B cell (primary cell): ENCODE measurements around the gene LDHAL6A. TPM values are rescaled to one million over a fixed set of nuclear protein-coding genes. Genes with fewer than 3 reads are reported as not detected.
A peak's percentile ranks its signal among the peaks of the same experiment; 100 is the strongest.

Experiments
- ATAC-seq: fragments of 200-7000 bp; cut with Tn5 transposase; one replicate; pipeline ENCODE4 v1.10.0; 2021; ENCODE audit warnings: low read depth, mild to moderate bottlenecking, moderate number of reproducible peaks, moderate library complexity
- CTCF ChIA-PET: fragments of 350-600 bp; sonication (Branson Sonifier 250); formaldehyde crosslinking; loops from one replicate; lab custom pipeline; 2021; ENCODE audit warnings: antibody characterized with exemption, inconsistent platforms; lab: Charles Lee
- POLR2A ChIA-PET: fragments of 350-600 bp; sonication (Branson Sonifier 250); formaldehyde crosslinking; loops from one replicate; lab custom pipeline; 2021; ENCODE audit warnings: antibody characterized with exemption; lab: Charles Lee
- DNase-seq: peaks from one replicate; pipeline ENCODE4 v3.0.0; 2013
- H2AFZ ChIP-seq: 2 replicates; pipeline ENCODE4 v1.6.1; 2012; ENCODE audit warnings: mild to moderate bottlenecking, low read depth, low read length; ENCODE audit not compliant: insufficient read depth, poor library complexity, severe bottlenecking
- H3K27ac ChIP-seq, 2 donors: 1 replicate in 1 of 2; 2 replicates in 1 of 2; pipeline ENCODE4 v1.5.1; 2012 to 2013; ENCODE audit warnings: low read length in 2 of 2, mild to moderate bottlenecking in 2 of 2, moderate library complexity in 1 of 2
- H3K27me3 ChIP-seq, 4 experiments: fragments of 200-600 bp in 1 of 4; sonication (generic) in 1 of 4; replicated peaks in 1 of 4; 1 replicate in 2 of 4; 2 replicates in 2 of 4; pipeline versions ENCODE4 v1.6.1 to v1.7.0; 2013 to 2016; ENCODE audit warnings: low read length in 3 of 4, mild to moderate bottlenecking in 2 of 4, mixed read lengths in 1 of 4, moderate library complexity in 1 of 4; ENCODE audit not compliant: insufficient read depth in 4 of 4, control insufficient read depth in 3 of 4; ENCODE audit errors: control extremely low read depth in 1 of 4
- H3K36me3 ChIP-seq, 2 experiments: replicated peaks in 1 of 2; 1 replicate in 1 of 2; 2 replicates in 1 of 2; pipeline versions ENCODE4 v1.6.1 to v1.7.1; 2013; ENCODE audit warnings: low read length in 1 of 2; ENCODE audit not compliant: insufficient read depth in 2 of 2, control insufficient read depth in 1 of 2; ENCODE audit errors: control extremely low read depth in 1 of 2, extremely low read depth in 1 of 2
- H3K4me1 ChIP-seq, 2 donors: fragments of 200-600 bp in 1 of 2; sonication (generic) in 1 of 2; 1 replicate in 1 of 2; 2 replicates in 1 of 2; pipeline versions ENCODE4 v1.5.1 to v1.6.1; 2013 to 2017; ENCODE audit warnings: low read length in 2 of 2; ENCODE audit not compliant: control insufficient read depth in 2 of 2, insufficient read depth in 2 of 2
- H3K4me2 ChIP-seq: replicated peaks from 2 replicates; pipeline ENCODE3; 2012; ENCODE audit warnings: mild to moderate bottlenecking, low read depth, low read length; ENCODE audit not compliant: poor library complexity, severe bottlenecking
- H3K4me3 ChIP-seq, 5 experiments: fragments of 200-600 bp in 1 of 5; sonication (generic) in 1 of 5; 1 replicate in 3 of 5; 2 replicates in 2 of 5; pipeline versions ENCODE4 v1.5.1 to v1.7.0; 2011 to 2016; ENCODE audit warnings: low read length in 4 of 5, mild to moderate bottlenecking in 4 of 5, low read depth in 2 of 5, control low read depth in 1 of 5, moderate library complexity in 1 of 5; ENCODE audit not compliant: insufficient read depth in 1 of 5; ENCODE audit errors: control extremely low read depth in 1 of 5, extremely low read depth in 1 of 5
- H3K79me2 ChIP-seq: fragments of 200-600 bp; sonication (generic); one replicate; pipeline ENCODE4 v1.6.0; 2016; ENCODE audit warnings: low read length; ENCODE audit not compliant: control insufficient read depth, insufficient read depth
- H3K9ac ChIP-seq: fragments of 200-600 bp; sonication (generic); 2 replicates; pipeline ENCODE4 v1.6.1; 2017; ENCODE audit warnings: mild to moderate bottlenecking, low read length, moderate library complexity
- H3K9me3 ChIP-seq, 3 donors: one replicate each; pipeline versions ENCODE4 v1.6.1 to v1.7.1; 2013; ENCODE audit warnings: low read length in 2 of 3; ENCODE audit not compliant: control insufficient read depth in 2 of 3, insufficient read depth in 1 of 3; ENCODE audit errors: control extremely low read depth in 1 of 3
- H4K20me1 ChIP-seq: 2 replicates; pipeline ENCODE4 v1.6.0; 2012; ENCODE audit warnings: mild to moderate bottlenecking, low read length; ENCODE audit not compliant: insufficient read depth, control insufficient read depth, poor library complexity, severe bottlenecking
- H3K27ac Mint-ChIP-seq: one replicate; pipeline ENCODE4 v1.8.0; 2021; ENCODE audit warnings: mixed read lengths
- H3K27me3 Mint-ChIP-seq: one replicate; pipeline ENCODE4 v1.8.0; 2021; ENCODE audit warnings: mixed read lengths
- H3K4me1 Mint-ChIP-seq: one replicate; pipeline ENCODE4 v1.8.0; 2021; ENCODE audit warnings: mixed read lengths
- H3K4me3 Mint-ChIP-seq: one replicate; pipeline ENCODE4 v1.8.0; 2021; ENCODE audit warnings: mixed read lengths
- H3K9me3 Mint-ChIP-seq: one replicate; pipeline ENCODE4 v1.8.0; 2022; ENCODE audit warnings: mixed read lengths; ENCODE audit not compliant: insufficient read depth
- CTCF ChIP-seq: fragments of 200-600 bp; IDR thresholded peaks from one replicate; pipeline ENCODE4 v1.8.0; 2022; ENCODE audit warnings: antibody characterized with exemption, mild to moderate bottlenecking
- EZH2 ChIP-seq: IDR thresholded peaks from 2 replicates; pipeline ENCODE4 v1.6.1; 2012; ENCODE audit warnings: borderline replicate concordance, low read depth, mild to moderate bottlenecking, moderate library complexity, low read length; ENCODE audit not compliant: insufficient read depth, poor library complexity, severe bottlenecking
- WGBS: methylation state at CpG from one replicate; pipeline ENCODE4 v1.1.5; 2013; ENCODE audit warnings: missing lambda C conversion rate; ENCODE audit not compliant: insufficient coverage; 5-methylcytosine and 5-hydroxymethylcytosine counted together
- intact Hi-C: fragments of 100-400 bp; cut with micrococcal nuclease; formaldehyde crosslinking; loops from one replicate; pipeline ENCODE4 v1.10.0; 2022
- polyA plus RNA-seq: library from polyadenylated mRNA; depleted of rRNA; stranded (reverse); fragments of >200 nt; gene quantifications from 2 replicates; pipeline ENCODE4 v1.2.3, GENCODE V29; 2012
- total RNA-seq, 2 donors: library from RNA; stranded (reverse); fragments of 120-200 nt in 1 of 2; gene quantifications; 1 replicate in 1 of 2; 2 replicates in 1 of 2; pipeline versions ENCODE4 v1.2.3 to v1.2.4, GENCODE V29; 2013 to 2022

The LDHAL6A gene
- total and polyA plus RNA-seq, 2 donors (not counting 1 experiment from before 2014, with no cell fraction given): 0.12 to 0.27 TPM

DNA sequence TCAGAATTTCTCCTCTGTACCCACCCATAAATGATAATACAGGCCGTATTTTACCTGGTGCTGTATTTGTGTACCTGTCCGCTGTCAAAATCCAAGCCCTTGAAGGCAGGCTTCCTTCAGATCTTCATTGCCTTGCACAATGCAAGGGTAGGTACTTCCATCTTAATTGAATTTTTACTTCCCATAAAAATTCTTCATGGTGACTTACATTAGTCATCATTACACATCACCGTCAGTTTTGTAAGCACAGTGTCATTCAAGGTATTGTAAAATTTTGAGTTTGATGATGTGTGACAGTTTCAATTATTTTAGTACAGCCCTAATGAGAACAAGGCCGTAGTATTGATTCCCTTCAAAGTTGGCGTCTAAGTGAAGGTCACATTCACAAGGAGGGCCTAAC, 71.9 kb downstream of the LDHAL6A start:
- ATAC-seq (no peak), DNase-seq (no peak)
- Histone ChIP-seq H3K4me3 (peak overlapping the region; percentile 82 to 94 (median 84)), H2AFZ (peak overlapping the region; percentile 83), H3K9me3 (no peaks in the 10 kb centered on the region), H3K4me1 (peaks cover 14% of the 10 kb centered on the region in 2 donors), H3K79me2 (peaks cover 44% of the 10 kb centered on the region), H3K27ac (peak overlapping the region; percentile 97 to 99), H3K27me3 (no peaks in the 10 kb centered on the region), H3K4me2 (peak overlapping the region; percentile 76), H3K36me3 (peaks cover 0 to 12% of the 10 kb centered on the region in 2 experiments), H4K20me1 (peaks cover 7% of the 10 kb centered on the region), H3K9ac (peak overlapping the region; percentile 88)
- Mint-ChIP-seq H3K27me3 (no peaks in the 10 kb centered on the region), H3K27ac (peak overlapping the region; percentile 99), H3K9me3 (no peaks in the 10 kb centered on the region), H3K4me1 (peaks cover 37% of the 10 kb centered on the region), H3K4me3 (peak overlapping the region; percentile 100)
- TF ChIP-seq EZH2 (no peak), CTCF (no peak)
- WGBS: 66% methylated on average over 2 of the region's 5 CpGs
- ChIA-PET POLR2A (interaction anchor here (0.9 to 1.6 kb wide), 3 partner anchors 9 to 133 kb away, joined by 3 to 10 read pairs (median 3); partner anchors contain the start of gene LDHA), CTCF (interaction anchor here (0.6 to 1.5 kb wide), 4 partner anchors 13 to 412 kb away, joined by 3 to 5 read pairs (median 4); partner anchors contain the start of gene SPTY2D1)
- intact Hi-C loops: loop anchor here (2.0 to 10.0 kb wide), 4 partner anchors 60 to 420 kb away; partner anchors contain the start of genes SAA2, SAAL1, TMEM86A and UEVLD

Other genes with a start within 250 kb of the LDHAL6A start
- not detected in 2 replicates for gene SAA4, start 219.1 kb upstream of the LDHAL6A start, total RNA-seq
- gene SAA4, start 219.1 kb upstream of the LDHAL6A start, polyA plus RNA-seq: not detected in 2 replicates
- not detected in 2 replicates for gene SAA2, start 207.2 kb upstream of the LDHAL6A start, total RNA-seq
- not detected in 2 replicates for gene SAA2, start 207.2 kb upstream of the LDHAL6A start, polyA plus RNA-seq
- gene SAA1, start 189.6 kb upstream of the LDHAL6A start, total RNA-seq: not detected in 2 replicates
- gene SAA1, start 189.6 kb upstream of the LDHAL6A start, polyA plus RNA-seq: not detected in 2 replicates
- 31.3 and 38.4 TPM in 2 replicates for gene HPS5, start 133.7 kb upstream of the LDHAL6A start, total RNA-seq
- 15.2 and 16.5 TPM in 2 replicates for gene HPS5, start 133.7 kb upstream of the LDHAL6A start, polyA plus RNA-seq
- gene GTF2H1, start 133.3 kb upstream of the LDHAL6A start, total RNA-seq: 71.9 and 74.7 TPM in 2 replicates
- 42.0 and 43.7 TPM in 2 replicates for gene GTF2H1, start 133.3 kb upstream of the LDHAL6A start, polyA plus RNA-seq
- 90.0 and 91.2 TPM in 2 replicates for gene LDHA, start 61.3 kb upstream of the LDHAL6A start, total RNA-seq
- 113 and 144 TPM in 2 replicates for gene LDHA, start 61.3 kb upstream of the LDHAL6A start, polyA plus RNA-seq
- not detected in 2 replicates for gene LDHC, start 43.5 kb upstream of the LDHAL6A start, total RNA-seq
- 0.31 TPM in 1 of 2 replicates, not detected in the other for gene LDHC, start 43.5 kb upstream of the LDHAL6A start, polyA plus RNA-seq
- 49.6 and 50.9 TPM in 2 replicates for gene TSG101, start 71.1 kb downstream of the LDHAL6A start, total RNA-seq
- 56.5 and 57.0 TPM in 2 replicates for gene TSG101, start 71.1 kb downstream of the LDHAL6A start, polyA plus RNA-seq
- 12.4 and 12.8 TPM in 2 replicates for gene UEVLD, start 132.9 kb downstream of the LDHAL6A start, total RNA-seq
- gene UEVLD, start 132.9 kb downstream of the LDHAL6A start, polyA plus RNA-seq: 3.8 and 6.3 TPM in 2 replicates
- 1.2 and 3.2 TPM in 2 replicates for gene MISFA, start 143.9 kb downstream of the LDHAL6A start, total RNA-seq
- not detected in 2 replicates for gene MISFA, start 143.9 kb downstream of the LDHAL6A start, polyA plus RNA-seq
- 16.5 and 17.8 TPM in 2 replicates for gene SPTY2D1, start 178.5 kb downstream of the LDHAL6A start, total RNA-seq
- 4.7 and 10.9 TPM in 2 replicates for gene SPTY2D1, start 178.5 kb downstream of the LDHAL6A start, polyA plus RNA-seq
- 0.58 and 1.1 TPM in 2 replicates for gene TMEM86A, start 242.9 kb downstream of the LDHAL6A start, total RNA-seq
- gene TMEM86A, start 242.9 kb downstream of the LDHAL6A start, polyA plus RNA-seq: 0.40 and 0.94 TPM in 2 replicates